Measurements from ENCODE around the gene ARL3. TPM values are rescaled to one million over a fixed set of nuclear protein-coding genes. Genes with fewer than 3 reads are reported as not detected.

Gene ARL3
- total RNA-seq, 4 donors from 2014 or later, result 0.87 to 5.0 (median 2.2) TPM

DNA sequence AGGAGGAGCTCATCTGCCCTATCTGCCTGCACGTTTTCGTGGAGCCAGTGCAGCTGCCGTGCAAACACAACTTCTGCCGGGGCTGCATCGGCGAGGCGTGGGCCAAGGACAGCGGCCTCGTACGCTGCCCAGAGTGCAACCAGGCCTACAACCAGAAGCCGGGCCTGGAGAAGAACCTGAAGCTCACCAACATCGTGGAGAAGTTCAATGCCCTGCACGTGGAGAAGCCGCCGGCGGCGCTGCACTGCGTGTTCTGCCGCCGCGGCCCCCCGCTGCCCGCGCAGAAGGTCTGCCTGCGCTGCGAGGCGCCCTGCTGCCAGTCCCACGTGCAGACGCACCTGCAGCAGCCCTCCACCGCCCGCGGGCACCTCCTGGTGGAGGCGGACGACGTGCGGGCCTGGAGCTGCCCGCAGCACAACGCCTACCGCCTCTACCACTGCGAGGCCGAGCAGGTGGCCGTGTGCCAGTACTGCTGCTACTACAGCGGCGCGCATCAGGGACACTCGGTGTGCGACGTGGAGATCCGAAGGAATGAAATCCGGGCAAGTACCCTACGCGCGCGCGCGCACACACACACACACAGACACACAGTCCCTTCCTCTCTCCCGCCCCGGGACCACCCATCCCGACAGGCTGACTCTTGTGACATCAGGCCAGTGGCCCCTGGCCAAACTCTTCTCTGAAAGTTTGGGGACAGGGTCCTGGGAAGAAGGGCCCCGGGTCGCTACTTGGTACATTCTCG, 69.4 kb downstream of the ARL3 start:
- peak; percentile 75 for DNase-seq
- TF ChIP-seq, protein P1, sequence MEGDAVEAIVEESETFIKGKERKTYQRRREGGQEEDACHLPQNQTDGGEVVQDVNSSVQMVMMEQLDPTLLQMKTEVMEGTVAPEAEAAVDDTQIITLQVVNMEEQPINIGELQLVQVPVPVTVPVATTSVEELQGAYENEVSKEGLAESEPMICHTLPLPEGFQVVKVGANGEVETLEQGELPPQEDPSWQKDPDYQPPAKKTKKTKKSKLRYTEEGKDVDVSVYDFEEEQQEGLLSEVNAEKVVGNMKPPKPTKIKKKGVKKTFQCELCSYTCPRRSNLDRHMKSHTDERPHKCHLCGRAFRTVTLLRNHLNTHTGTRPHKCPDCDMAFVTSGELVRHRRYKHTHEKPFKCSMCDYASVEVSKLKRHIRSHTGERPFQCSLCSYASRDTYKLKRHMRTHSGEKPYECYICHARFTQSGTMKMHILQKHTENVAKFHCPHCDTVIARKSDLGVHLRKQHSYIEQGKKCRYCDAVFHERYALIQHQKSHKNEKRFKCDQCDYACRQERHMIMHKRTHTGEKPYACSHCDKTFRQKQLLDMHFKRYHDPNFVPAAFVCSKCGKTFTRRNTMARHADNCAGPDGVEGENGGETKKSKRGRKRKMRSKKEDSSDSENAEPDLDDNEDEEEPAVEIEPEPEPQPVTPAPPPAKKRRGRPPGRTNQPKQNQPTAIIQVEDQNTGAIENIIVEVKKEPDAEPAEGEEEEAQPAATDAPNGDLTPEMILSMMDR (IDR thresholded peaks at IDR 0.05), result peak; percentile 30 to 66 (median 56)
- peak in 1 of 4 donors; percentile 25 for TF ChIP-seq POLR2A (IDR thresholded peaks at IDR 0.05)
- WGBS, 2 donors, result 0% methylated on average over 1 of the region's 62 CpGs
- Histone ChIP-seq H3K27me3 (no peaks in the 10 kb centered on the region), H3K9me3 (no peaks in the 10 kb centered on the region), H3K36me3 (no peaks in the 10 kb centered on the region), H3K4me1 (peaks cover 38 to 53% (median 38%) of the 10 kb centered on the region in 3 donors), H3K27ac (peak overlapping the region; percentile 97 to 100 (median 99)), H3K4me3 (peak overlapping the region; percentile 85 to 94 (median 90))
- intact Hi-C loops (cut with DNase I), result no loop called here

DNA sequence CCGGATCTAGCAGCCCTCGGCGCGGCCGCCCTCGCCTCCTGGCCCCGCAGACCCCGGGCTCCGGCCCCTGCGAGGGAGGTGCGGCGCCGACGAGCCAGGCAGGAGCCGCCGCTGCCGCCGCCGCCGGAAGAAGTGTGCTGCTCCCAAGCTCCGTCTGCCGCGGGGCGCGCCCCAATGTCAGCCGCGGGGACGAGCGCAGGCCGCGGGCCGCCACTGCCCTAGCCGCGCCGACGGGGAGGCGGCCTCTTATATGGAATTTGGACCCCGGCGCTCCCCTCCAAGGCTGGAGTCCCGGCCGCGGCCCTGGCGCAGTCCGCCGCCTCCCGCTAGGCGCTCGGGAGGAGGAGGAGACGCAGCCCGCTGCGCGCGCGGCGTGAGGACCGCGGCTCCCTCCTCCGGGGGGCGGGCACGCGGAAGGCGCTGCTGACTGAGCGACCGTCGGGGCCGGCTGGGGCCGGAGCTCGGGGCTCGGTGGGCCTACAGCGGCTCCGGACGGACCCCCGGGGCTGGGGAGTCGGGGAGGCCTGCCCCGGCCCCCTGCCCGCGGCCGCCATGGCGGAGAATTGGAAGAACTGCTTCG, 70.0 kb downstream of the ARL3 start, which contains the start of gene TRIM8:
TSS of gene TRIM8 (plus strand) at position 414 of the 580 bp plus-strand sequence. CDS start at position 553, 139 bp downstream.
- Histone ChIP-seq H3K27me3 (no peaks in the 10 kb centered on the region), H3K9me3 (no peaks in the 10 kb centered on the region), H3K4me1 (peaks cover 31 to 46% (median 31%) of the 10 kb centered on the region in 3 donors), H3K36me3 (no peaks in the 10 kb centered on the region), H3K4me3 (peak within 1 kb of the TSS; percentile 85 to 94 (median 90)), H3K27ac (peak within 1 kb of the TSS; percentile 97 to 100 (median 99))
- DNase-seq, result no peak
- TF ChIP-seq, protein P1 (IDR thresholded peaks at IDR 0.05), result peak in 1 of 6 experiments; percentile 13
- peak in 2 of 4 donors; percentile 11 to 56 for TF ChIP-seq POLR2A (IDR thresholded peaks at IDR 0.05)
- no CpG with 5 or more reads among the region's 80 CpGs for WGBS, 2 donors
- intact Hi-C loops (cut with DNase I), result no loop called here

DNA sequence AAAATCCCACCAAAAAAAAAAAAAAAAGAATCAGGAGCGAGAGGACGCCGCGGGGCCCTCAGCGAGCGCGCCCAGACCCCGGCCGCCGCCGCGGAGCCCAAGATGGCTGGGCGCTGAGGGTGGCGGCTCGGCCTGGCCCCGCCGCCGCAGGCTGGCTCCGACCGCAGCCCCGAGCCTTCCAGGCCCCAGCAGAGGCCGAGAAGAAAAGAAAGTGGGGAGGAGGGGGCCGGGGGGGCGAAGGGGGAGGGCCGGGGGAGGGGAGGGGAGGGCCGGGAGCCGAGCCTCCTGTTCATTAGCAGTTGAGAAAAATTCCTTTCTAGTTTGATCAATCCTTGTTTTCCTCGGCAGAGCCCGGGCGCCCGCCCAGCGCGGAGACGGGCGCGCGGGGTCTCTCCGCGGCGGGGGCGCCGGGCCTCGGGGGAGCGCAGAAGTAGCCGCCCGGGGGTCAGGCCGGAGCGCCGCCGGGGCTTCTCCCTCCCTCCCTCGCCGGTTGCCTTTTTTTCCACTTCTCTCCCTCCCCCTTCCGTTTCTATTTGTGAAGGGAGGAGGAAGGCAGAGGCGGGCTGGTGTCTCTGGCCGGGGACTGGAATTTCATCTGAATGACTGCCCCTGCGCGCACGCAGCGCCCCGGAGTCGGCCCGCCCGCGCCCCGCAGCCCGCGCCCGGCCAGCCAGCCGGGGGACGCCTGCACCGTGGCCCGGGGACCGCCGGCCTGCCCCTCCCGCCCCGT, 70.7 kb downstream of the ARL3 start:
- peak in 2 of 4 donors; percentile 60 to 87 for TF ChIP-seq POLR2A (IDR thresholded peaks at IDR 0.05)
- TF ChIP-seq, protein P1 (IDR thresholded peaks at IDR 0.05), result peak in 1 of 6 experiments; percentile 4
- Histone ChIP-seq H3K27me3 (no peaks in the 10 kb centered on the region), H3K27ac (peak overlapping the region; percentile 97 to 100 (median 99)), H3K36me3 (no peaks in the 10 kb centered on the region), H3K4me3 (peak overlapping the region; percentile 85 to 94 (median 90)), H3K4me1 (peaks cover 24 to 40% (median 25%) of the 10 kb centered on the region in 3 donors), H3K9me3 (no peaks in the 10 kb centered on the region)
- no peak for DNase-seq
- 1% methylated on average over 17 to 45 of the region's 76 CpGs for WGBS, 2 donors
- intact Hi-C loops (cut with DNase I), result no loop called here

DNA sequence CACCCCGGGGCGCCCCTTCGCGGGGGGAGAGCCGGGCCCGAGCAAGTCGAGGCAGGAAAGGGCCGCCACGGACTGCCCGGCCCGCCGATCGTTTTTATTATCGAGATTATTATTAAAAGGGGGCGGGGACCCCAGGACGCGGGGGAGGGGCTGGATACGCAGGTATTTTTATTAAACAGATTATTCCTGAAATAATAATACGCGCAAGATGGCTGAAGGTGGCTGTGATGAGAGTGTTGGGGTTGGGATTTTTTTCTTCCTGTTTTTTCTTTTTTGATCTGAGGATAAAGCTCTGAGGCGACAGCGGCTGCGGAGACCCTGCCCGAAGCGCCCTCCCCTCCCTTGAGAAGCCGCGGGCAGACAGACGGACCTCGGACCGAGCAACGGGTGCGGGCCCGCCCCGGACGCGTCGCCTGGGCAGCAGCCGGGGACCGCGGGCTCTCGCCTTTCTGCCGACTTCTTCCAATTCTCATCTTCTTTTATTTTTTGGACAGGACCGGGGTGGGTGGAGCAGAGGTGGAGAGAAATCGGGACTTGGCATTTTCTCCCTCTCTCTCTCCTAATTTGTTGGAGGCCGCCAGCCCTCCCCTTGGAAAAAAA, 71.4 kb downstream of the ARL3 start:
- Histone ChIP-seq H3K27ac (peak overlapping the region; percentile 97 to 100 (median 99)), H3K9me3 (no peaks in the 10 kb centered on the region), H3K27me3 (no peaks in the 10 kb centered on the region), H3K36me3 (no peaks in the 10 kb centered on the region), H3K4me3 (peak overlapping the region; percentile 85 to 94 (median 90)), H3K4me1 (peaks cover 18 to 33% (median 18%) of the 10 kb centered on the region in 3 donors)
- 0 to 2% methylated on average over 7 to 37 of the region's 45 CpGs for WGBS, 2 donors
- intact Hi-C loops (cut with DNase I), result no loop called here
- peak in 2 of 4 donors; percentile 68 to 83 for TF ChIP-seq POLR2A (IDR thresholded peaks at IDR 0.05)
- TF ChIP-seq, protein P1 (IDR thresholded peaks at IDR 0.05), result no peak
- no peak for DNase-seq

Measured in esophagus squamous epithelium (tissue), 5 donors.